OCI-LY1 (cell line): ENCODE data around the gene SMAD4.

ENCODE experiments used
- H2AFZ ChIP-seq: fragments of 200-600 bp; sonication (generic), shearing (Covaris generic); 2 replicates; pipeline ENCODE4 v1.6.0; 2014; ENCODE audit warnings: antibody characterized with exemption, mild to moderate bottlenecking, low read length
- H3F3A ChIP-seq: fragments of 200-600 bp; sonication (generic), shearing (Covaris generic); 2 replicates; pipeline ENCODE4 v1.6.0; 2014; ENCODE audit warnings: mild to moderate bottlenecking, antibody characterized with exemption, low read length, moderate library complexity; ENCODE audit not compliant: insufficient read depth
- H3K27ac ChIP-seq: fragments of 200-600 bp; sonication (generic); 2 replicates; pipeline ENCODE4 v1.5.1; 2014; ENCODE audit warnings: low read length, mixed run types, mild to moderate bottlenecking, low read depth; ENCODE audit not compliant: poor library complexity, severe bottlenecking
- H3K27me3 ChIP-seq: fragments of 200-600 bp; sonication (generic); 2 replicates; pipeline ENCODE4 v1.6.0; 2014; ENCODE audit warnings: antibody characterized with exemption, mild to moderate bottlenecking, low read length, moderate library complexity; ENCODE audit not compliant: insufficient read depth
- H3K36me3 ChIP-seq: fragments of 200-600 bp; sonication (generic); 2 replicates; pipeline ENCODE4 v1.6.1; 2014; ENCODE audit warnings: mild to moderate bottlenecking, antibody characterized with exemption, low read length, moderate library complexity, mixed read lengths; ENCODE audit not compliant: insufficient read depth
- H3K4me1 ChIP-seq: fragments of 200-600 bp; sonication (generic); 2 replicates; pipeline ENCODE4 v1.5.1; 2014; ENCODE audit warnings: mild to moderate bottlenecking, low read length, moderate library complexity; ENCODE audit not compliant: insufficient read depth, severe bottlenecking
- H3K4me2 ChIP-seq: fragments of 200-600 bp; sonication (generic), shearing (Covaris generic); 2 replicates; pipeline ENCODE4 v1.6.1; 2014; ENCODE audit warnings: low read length
- H3K4me3 ChIP-seq: fragments of 200-600 bp; sonication (generic); 2 replicates; pipeline ENCODE4 v1.5.1; 2014; ENCODE audit warnings: low read length, low read depth, mild to moderate bottlenecking, mixed read lengths; ENCODE audit not compliant: poor library complexity, severe bottlenecking
- H3K79me2 ChIP-seq: fragments of 200-600 bp; shearing (Covaris generic); 2 replicates; pipeline ENCODE4 v1.6.1; 2016; ENCODE audit warnings: mixed run types, low read length, mixed read lengths; ENCODE audit not compliant: insufficient read depth
- H3K9ac ChIP-seq: fragments of 200-600 bp; sonication (generic), shearing (Covaris generic); 2 replicates; pipeline ENCODE4 v1.6.1; 2014; ENCODE audit warnings: mild to moderate bottlenecking, low read length, mixed read lengths
- H3K9me2 ChIP-seq: fragments of 200-600 bp; sonication (generic), shearing (Covaris generic); 2 replicates; pipeline ENCODE4 v1.6.1; 2014; ENCODE audit warnings: low read depth, mild to moderate bottlenecking, low read length, mixed read lengths
- H3K9me3 ChIP-seq: fragments of 200-600 bp; shearing (Covaris generic); 2 replicates; pipeline ENCODE4 v1.6.1; 2014; ENCODE audit warnings: low read length, mixed read lengths
- H4K20me1 ChIP-seq: fragments of 200-600 bp; sonication (generic), shearing (Covaris generic); 2 replicates; pipeline ENCODE4 v1.6.0; 2016; ENCODE audit warnings: mild to moderate bottlenecking, low read length; ENCODE audit not compliant: insufficient read depth
- EZH2 ChIP-seq: fragments of 200-600 bp; sonication (generic), shearing (Covaris generic); IDR thresholded peaks from 2 replicates; pipeline ENCODE4 v1.8.0; 2017; ENCODE audit warnings: borderline replicate concordance, mixed run types, mild to moderate bottlenecking, antibody characterized with exemption, low read length, moderate library complexity, mixed read lengths
- TF ChIP-seq, protein P1 (sequence below): fragments of 200-600 bp; sonication (generic), shearing (Covaris generic); IDR thresholded peaks from 2 replicates; pipeline ENCODE4 v1.5.1; 2017; ENCODE audit warnings: mild to moderate bottlenecking, antibody characterized with exemption, low read length, moderate library complexity, mixed read lengths

SMAD4 gene

GRCh38 chr18:51013259-51013658, 16.8 kb upstream of the SMAD4 start:
- Histone ChIP-seq H3K4me3 (no peak overlapping the region), H3K27me3 (no peaks in the 10 kb centered on the region), H2AFZ (no peak overlapping the region), H3F3A (no peaks in the 10 kb centered on the region), H3K9me3 (peaks cover 4% of the 10 kb centered on the region; the same call in 1 of the 2 replicates), H3K36me3 (no peaks in the 10 kb centered on the region), H3K9me2 (no peaks in the 10 kb centered on the region), H3K9ac (no peak overlapping the region), H4K20me1 (no peaks in the 10 kb centered on the region), H3K79me2 (no peaks in the 10 kb centered on the region), H3K4me1 (no peaks in the 10 kb centered on the region), H3K4me2 (no peak overlapping the region), H3K27ac (no peak overlapping the region)
- TF ChIP-seq, protein P1, sequence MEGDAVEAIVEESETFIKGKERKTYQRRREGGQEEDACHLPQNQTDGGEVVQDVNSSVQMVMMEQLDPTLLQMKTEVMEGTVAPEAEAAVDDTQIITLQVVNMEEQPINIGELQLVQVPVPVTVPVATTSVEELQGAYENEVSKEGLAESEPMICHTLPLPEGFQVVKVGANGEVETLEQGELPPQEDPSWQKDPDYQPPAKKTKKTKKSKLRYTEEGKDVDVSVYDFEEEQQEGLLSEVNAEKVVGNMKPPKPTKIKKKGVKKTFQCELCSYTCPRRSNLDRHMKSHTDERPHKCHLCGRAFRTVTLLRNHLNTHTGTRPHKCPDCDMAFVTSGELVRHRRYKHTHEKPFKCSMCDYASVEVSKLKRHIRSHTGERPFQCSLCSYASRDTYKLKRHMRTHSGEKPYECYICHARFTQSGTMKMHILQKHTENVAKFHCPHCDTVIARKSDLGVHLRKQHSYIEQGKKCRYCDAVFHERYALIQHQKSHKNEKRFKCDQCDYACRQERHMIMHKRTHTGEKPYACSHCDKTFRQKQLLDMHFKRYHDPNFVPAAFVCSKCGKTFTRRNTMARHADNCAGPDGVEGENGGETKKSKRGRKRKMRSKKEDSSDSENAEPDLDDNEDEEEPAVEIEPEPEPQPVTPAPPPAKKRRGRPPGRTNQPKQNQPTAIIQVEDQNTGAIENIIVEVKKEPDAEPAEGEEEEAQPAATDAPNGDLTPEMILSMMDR, result no peak
- TF ChIP-seq EZH2, result no peak

- Histone ChIP-seq H3K27me3 (no peaks in the 10 kb centered on the region), H3K4me1 (no peaks in the 10 kb centered on the region), H3K9ac (no peak overlapping the region), H3K9me3 (peaks cover 4% of the 10 kb centered on the region; the same call in 1 of the 2 replicates), H3K9me2 (no peaks in the 10 kb centered on the region), H2AFZ (no peak overlapping the region), H3K36me3 (0 out of 2 replicates have a peak, but pooled peaks cover 4% of the 10 kb centered on the region), H3K79me2 (no peaks in the 10 kb centered on the region), H3K27ac (no peak overlapping the region), H3K4me3 (no peak overlapping the region), H3F3A (no peaks in the 10 kb centered on the region), H4K20me1 (no peaks in the 10 kb centered on the region), H3K4me2 (no peak overlapping the region)
- TF ChIP-seq, protein P1, result no peak
- TF ChIP-seq EZH2, result no peak
These were observed 12.7 kb upstream of the SMAD4 start for GRCh38 chr18:51017140-51017879.

DNA sequence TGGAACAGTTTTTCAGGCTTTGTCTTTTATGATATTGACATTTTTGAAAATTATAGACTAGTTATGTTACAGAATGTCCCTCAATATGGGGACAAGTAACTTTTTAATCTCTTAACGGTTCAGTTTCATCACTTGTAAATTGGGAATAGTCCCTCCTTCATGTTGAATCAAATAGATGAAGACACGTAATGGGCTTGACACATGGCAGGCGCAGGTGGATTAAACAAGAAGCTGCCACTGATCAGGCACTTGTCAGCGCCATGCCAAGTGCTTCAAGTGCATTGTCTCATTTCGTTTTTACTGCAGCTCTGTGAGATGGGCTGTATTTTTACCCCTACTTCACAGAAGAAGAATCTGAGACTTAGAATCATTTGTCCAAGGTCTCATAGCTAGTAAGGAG, 9.5 kb upstream of the SMAD4 start:
- no peaks in the 10 kb centered on the region for H3K79me2 ChIP-seq
- no peak overlapping the region for H2AFZ ChIP-seq
- H3F3A ChIP-seq, result no peaks in the 10 kb centered on the region
- H3K4me2 ChIP-seq, result no peak overlapping the region
- no peaks in the 10 kb centered on the region for H3K9me3 ChIP-seq
- peaks cover 10% of the 10 kb centered on the region for H3K36me3 ChIP-seq
- TF ChIP-seq, protein P1, result no peak
- no peak for TF ChIP-seq EZH2
- H4K20me1 ChIP-seq, result no peaks in the 10 kb centered on the region
- no peaks in the 10 kb centered on the region for H3K27me3 ChIP-seq
- H3K9me2 ChIP-seq, result no peaks in the 10 kb centered on the region
- H3K4me1 ChIP-seq, result no peaks in the 10 kb centered on the region
- H3K9ac ChIP-seq, result no peak overlapping the region
- no peak overlapping the region for H3K27ac ChIP-seq
- H3K4me3 ChIP-seq, result no peak overlapping the region
